Cardiac fibroblast (primary cell): Measurements from ENCODE around the gene ASTN2.

ENCODE experiments used
- DNase-seq, 2 donors: peaks; one replicate each; pipeline versions ENCODE4 v3.0.0 to v3.0.0-alpha.2; 2010; ENCODE audit warnings: low read depth in 2 of 2
- H3K4me3 ChIP-seq, 2 donors: replicated peaks in 1 of 2; 1 replicate in 1 of 2; 2 replicates in 1 of 2; pipeline ENCODE4 v1.5.1; 2011; ENCODE audit warnings: low read depth in 2 of 2, low read length in 2 of 2, mild to moderate bottlenecking in 2 of 2, moderate library complexity in 1 of 2
- TF ChIP-seq, protein P1 (sequence below): IDR thresholded peaks from one replicate; pipeline ENCODE4 v1.5.1; 2011; ENCODE audit warnings: low read depth, mild to moderate bottlenecking, low read length, inconsistent platforms

ASTN2 gene

DNA sequence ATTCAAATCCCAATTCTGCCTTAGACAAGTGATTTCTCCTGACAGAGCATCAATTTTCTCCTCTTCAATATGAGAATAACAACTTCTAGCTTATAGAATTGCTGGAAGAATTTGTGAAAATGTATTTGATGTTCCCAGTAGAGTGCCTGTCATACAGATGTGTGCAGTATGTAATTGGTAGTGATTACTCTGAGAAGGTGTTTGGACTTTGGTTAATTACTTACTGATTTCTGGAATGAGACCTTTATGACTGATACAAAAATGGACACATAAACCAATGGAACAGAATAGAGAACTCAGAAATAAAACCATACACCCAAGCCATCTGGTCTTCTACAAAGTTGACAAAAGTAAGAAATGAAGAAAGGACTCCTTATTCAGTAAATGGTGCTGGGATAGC lies 829.7 kb downstream of the ASTN2 start:
- TF ChIP-seq, protein P1, sequence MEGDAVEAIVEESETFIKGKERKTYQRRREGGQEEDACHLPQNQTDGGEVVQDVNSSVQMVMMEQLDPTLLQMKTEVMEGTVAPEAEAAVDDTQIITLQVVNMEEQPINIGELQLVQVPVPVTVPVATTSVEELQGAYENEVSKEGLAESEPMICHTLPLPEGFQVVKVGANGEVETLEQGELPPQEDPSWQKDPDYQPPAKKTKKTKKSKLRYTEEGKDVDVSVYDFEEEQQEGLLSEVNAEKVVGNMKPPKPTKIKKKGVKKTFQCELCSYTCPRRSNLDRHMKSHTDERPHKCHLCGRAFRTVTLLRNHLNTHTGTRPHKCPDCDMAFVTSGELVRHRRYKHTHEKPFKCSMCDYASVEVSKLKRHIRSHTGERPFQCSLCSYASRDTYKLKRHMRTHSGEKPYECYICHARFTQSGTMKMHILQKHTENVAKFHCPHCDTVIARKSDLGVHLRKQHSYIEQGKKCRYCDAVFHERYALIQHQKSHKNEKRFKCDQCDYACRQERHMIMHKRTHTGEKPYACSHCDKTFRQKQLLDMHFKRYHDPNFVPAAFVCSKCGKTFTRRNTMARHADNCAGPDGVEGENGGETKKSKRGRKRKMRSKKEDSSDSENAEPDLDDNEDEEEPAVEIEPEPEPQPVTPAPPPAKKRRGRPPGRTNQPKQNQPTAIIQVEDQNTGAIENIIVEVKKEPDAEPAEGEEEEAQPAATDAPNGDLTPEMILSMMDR = no peak
- no peak for DNase-seq

DNA sequence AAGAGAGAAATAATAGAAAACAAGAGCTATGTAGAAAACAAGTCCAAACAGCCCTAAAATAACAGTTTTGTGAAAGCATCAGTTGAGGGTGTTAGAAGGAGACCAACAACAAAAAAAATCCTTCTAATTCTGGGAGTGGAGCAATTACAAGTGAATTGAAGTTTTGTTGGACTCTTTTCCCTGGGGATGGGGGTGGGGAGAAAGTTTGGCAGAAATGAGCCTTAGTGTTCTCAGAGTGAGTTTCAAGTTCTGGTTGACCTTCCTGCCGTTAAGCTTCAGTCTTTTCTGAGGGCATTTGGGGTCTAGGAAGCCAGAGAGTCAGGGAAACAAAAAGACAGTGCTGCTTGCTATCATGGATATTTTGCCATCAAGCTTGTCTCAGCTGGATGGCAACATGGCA lies 834.0 kb downstream of the ASTN2 start:
- peak in 1 of 2 donors; percentile 42 for DNase-seq
- H3K4me3 ChIP-seq = no peak overlapping the region
- TF ChIP-seq, protein P1 = no peak

More for the DNA sequence above, 829.7 kb downstream of the ASTN2 start:
- H3K4me3 ChIP-seq = no peak overlapping the region

DNA sequence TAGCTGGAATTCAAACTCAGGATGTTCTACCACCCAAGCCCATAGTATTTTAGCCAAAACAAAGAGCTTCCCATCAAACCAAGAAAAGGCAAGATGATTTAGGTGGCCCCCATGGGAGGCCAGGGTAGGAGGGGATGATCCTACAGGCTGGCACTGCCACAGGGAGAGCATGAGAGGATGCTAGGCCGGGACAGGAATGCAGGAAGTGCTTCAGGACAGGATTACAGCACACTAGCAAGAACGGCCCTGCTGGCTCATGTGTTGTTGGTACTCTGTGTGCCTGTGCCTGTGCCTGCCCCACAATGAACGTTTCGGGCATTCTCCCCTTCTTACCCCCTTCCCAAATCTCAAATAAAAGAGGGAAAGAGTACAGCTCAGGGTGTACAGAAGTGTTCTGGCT lies 838.5 kb downstream of the ASTN2 start:
- DNase-seq = peak in 1 of 2 donors; percentile 18
- TF ChIP-seq, protein P1 = no peak
- H3K4me3 ChIP-seq = no peak overlapping the region

DNA sequence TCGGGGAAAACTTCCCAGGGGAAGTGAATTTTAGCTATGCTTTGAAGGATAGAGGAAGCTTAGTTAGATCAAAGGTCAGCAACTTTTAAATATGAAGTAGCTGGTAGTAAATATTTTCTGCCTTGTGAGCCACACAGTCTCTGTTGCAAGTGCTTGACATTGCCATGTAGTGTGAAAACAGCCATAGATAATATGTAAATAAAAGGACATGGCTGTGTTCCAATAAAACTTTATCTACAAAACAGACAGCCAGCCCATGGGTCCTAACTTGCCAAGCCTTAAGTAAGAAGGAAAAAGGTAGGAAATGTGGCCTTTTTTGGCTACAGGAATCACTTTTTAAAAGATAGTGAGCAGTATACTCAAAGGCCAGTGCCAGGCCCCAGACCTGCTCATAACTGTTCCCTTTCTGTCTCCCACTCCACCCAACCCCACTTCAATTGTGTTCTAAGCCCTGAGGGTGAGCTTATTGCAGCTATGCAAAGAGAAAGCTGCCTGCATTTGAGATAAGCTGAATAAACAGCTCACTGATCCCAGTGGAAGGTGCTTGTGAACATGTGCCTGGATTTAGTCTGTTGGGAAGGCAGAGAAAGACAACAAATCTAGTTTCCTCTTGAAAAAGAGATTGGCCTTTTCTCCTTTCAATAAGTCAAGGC lies 840.7 kb downstream of the ASTN2 start:
- no peak overlapping the region for H3K4me3 ChIP-seq
- TF ChIP-seq, protein P1 = no peak

DNA sequence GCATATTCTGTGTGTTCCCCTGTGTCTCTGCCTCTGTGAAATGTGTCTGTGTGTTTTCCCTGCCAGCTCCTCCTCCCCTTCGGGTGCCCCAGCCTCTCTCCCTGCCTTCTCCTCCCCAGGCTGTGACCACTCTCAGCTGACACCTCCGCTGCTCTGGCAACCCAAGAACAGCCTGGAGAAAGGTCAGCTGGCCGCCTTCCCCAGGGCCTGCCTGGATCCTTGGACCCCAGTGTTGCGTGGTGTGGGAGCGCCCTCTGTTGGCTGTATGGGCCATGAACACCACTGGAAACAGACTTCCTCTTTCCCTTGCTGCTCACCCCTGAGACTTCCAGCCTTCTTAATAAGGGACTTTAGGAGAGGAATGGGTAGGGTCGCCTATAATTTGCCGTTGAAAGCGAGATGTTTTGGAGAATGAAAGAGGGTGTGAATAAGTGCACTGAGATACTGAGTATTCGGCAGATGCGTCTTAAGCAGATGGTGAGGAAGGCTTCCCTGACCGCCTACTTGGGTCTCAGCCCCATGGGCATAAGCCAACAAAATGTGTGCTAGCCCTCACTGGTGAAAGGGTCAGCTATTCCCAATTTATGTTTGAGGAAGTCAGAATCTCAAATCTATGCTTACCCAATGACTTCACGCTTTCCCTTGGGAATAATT lies 842.6 kb downstream of the ASTN2 start:
- H3K4me3 ChIP-seq = no peak overlapping the region
- TF ChIP-seq, protein P1 = peak; percentile 95
- DNase-seq = peak; percentile 90 to 97

More for the DNA sequence above, 840.7 kb downstream of the ASTN2 start:
- DNase-seq = peak in 1 of 2 donors; percentile 50

DNA sequence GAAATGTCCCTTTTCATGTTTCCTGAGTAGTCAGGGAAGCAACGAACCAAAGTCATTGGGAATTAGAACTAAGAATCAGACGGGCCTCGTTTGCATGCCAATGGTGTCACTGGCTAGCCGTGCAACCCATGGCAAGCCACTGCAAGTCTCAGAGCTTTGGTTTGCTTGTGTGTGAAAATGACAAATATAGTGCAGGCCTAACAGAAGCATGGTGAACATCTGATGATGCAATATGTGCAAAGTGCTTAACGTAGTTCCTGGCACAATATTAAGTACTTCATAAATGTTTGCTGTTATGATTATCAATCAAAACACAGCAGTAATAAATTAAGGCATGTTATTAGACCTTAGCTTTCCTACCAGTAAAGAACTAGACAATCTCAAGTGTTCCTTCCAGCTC lies 845.7 kb downstream of the ASTN2 start:
- DNase-seq = no peak
- H3K4me3 ChIP-seq = no peak overlapping the region
- TF ChIP-seq, protein P1 = no peak
